GM12878 (cell line): ENCODE data around the gene DYNC2LI1. TPM values are rescaled to one million over a fixed set of nuclear protein-coding genes. Genes with fewer than 3 reads are reported as not detected.

Source experiments
- ATAC-seq: fragments of 200-7000 bp; cut with Tn5 transposase; 3 replicates; pipeline ENCODE4 v1.9.1; 2020; ENCODE audit warnings: mild to moderate bottlenecking, moderate library complexity
- BruUV-seq: library from RNA; stranded (reverse); fragments of 400-500 nt; replicated peaks from 2 replicates; lab custom pipeline; 2021; lab: Mats Ljungman, UMichigan
- CTCF ChIA-PET: fragments of 300-600 bp; sonication (Branson Sonifier 250); formaldehyde crosslinking; extraction: SDS; loops from one replicate; lab custom pipeline; 2021; ENCODE audit warnings: inconsistent platforms; lab: Yijun Ruan, JAX
- POLR2A ChIA-PET: fragments of 350-600 bp; formaldehyde crosslinking; extraction: SDS; loops from one replicate; lab custom pipeline; 2021; ENCODE audit warnings: inconsistent platforms; lab: Charles Lee
- RAD21 ChIA-PET: fragments of 300-600 bp; sonication (Branson Sonifier 250); formaldehyde crosslinking; loops from one replicate; lab custom pipeline; 2023; ENCODE audit warnings: antibody characterized with exemption; ENCODE audit not compliant: unreplicated experiment; lab: Charles Lee
- SMC1A ChIA-PET: fragments of 300-600 bp; sonication (Branson Sonifier 250); formaldehyde crosslinking; loops from one replicate; lab custom pipeline; 2023; ENCODE audit not compliant: unreplicated experiment, uncharacterized antibody; lab: Charles Lee
- DNase-seq: peaks from one replicate; pipeline ENCODE4 v3.0.0-alpha.2; 2011; ENCODE audit warnings: low read depth, low spot score
- FAIRE-seq: peaks from 3 replicates; lab custom pipeline; 2011; peaks lifted over from hg19 to GRCh38; lab: Jason Lieb, UNC
- H2AFZ ChIP-seq: 2 replicates; pipeline ENCODE4 v1.6.0; 2011; ENCODE audit warnings: low read depth, low read length, control low read depth; ENCODE audit not compliant: control insufficient read depth
- H3K27ac ChIP-seq: 2 replicates; pipeline ENCODE4 v1.5.1; 2011; ENCODE audit warnings: control low read depth; ENCODE audit not compliant: control insufficient read depth, insufficient read depth
- H3K27me3 ChIP-seq, 2 experiments: replicated peaks in 1 of 2; 2 replicates each; pipeline versions ENCODE4 v1.6.0 to v1.6.1; 2011; ENCODE audit warnings: low read length in 1 of 2; ENCODE audit not compliant: control insufficient read depth in 2 of 2, insufficient read depth in 2 of 2
- H3K36me3 ChIP-seq, 2 experiments: 2 replicates each; pipeline ENCODE4 v1.5.1; 2011; ENCODE audit warnings: low read length in 1 of 2; ENCODE audit not compliant: control insufficient read depth in 2 of 2, insufficient read depth in 2 of 2
- H3K4me1 ChIP-seq: 2 replicates; pipeline ENCODE4 v1.6.1; 2011; ENCODE audit warnings: mild to moderate bottlenecking, low read length, moderate library complexity, mixed read lengths; ENCODE audit not compliant: control insufficient read depth, insufficient read depth
- H3K4me2 ChIP-seq: 2 replicates; pipeline ENCODE4 v1.6.0; 2011; ENCODE audit warnings: control low read depth; ENCODE audit not compliant: control insufficient read depth, insufficient read depth
- H3K4me3 ChIP-seq: fragments of 200-600 bp; sonication (generic); 2 replicates; pipeline ENCODE4 v1.5.1; 2016
- H3K79me2 ChIP-seq: 2 replicates; pipeline ENCODE4 v1.6.0; 2011; ENCODE audit warnings: low read length; ENCODE audit not compliant: control insufficient read depth, insufficient read depth
- H3K9ac ChIP-seq: 2 replicates; pipeline ENCODE4 v1.8.0; 2011; ENCODE audit warnings: low read length, control low read depth, mixed read lengths; ENCODE audit not compliant: control insufficient read depth, insufficient read depth
- H3K9me3 ChIP-seq: replicated peaks from 3 replicates; pipeline ENCODE4 v1.5.1; 2011; ENCODE audit warnings: mild to moderate bottlenecking, low read length; ENCODE audit not compliant: control insufficient read depth, insufficient read depth
- H4K20me1 ChIP-seq: 2 replicates; pipeline ENCODE4 v1.6.0; 2011; ENCODE audit not compliant: control insufficient read depth, insufficient read depth
- CBFB ChIP-seq: IDR thresholded peaks from 2 replicates; pipeline ENCODE4 v1.6.1; 2016; ENCODE audit warnings: antibody characterized with exemption, low read depth
- CBX5 ChIP-seq: sonication (generic); IDR thresholded peaks from 2 replicates; pipeline ENCODE4 v1.6.1; 2016; ENCODE audit warnings: low read depth, moderate library complexity, mild to moderate bottlenecking, inconsistent platforms
- CREB1 ChIP-seq: IDR thresholded peaks from 2 replicates; pipeline ENCODE4 v1.6.1; 2012; ENCODE audit warnings: low read depth, mild to moderate bottlenecking, inconsistent platforms
- EZH2 ChIP-seq: IDR thresholded peaks from 2 replicates; pipeline ENCODE4 v1.6.1; 2012; ENCODE audit warnings: low read depth, mild to moderate bottlenecking, control low read depth, inconsistent platforms, low read length, borderline replicate concordance; ENCODE audit not compliant: control insufficient read depth
- IKZF1 ChIP-seq: fragments of 450-650 bp; conservative IDR thresholded peaks from 2 replicates; pipeline ENCODE4 v1.6.1; 2017; ENCODE audit warnings: antibody characterized with exemption, mild to moderate bottlenecking
- JUNB ChIP-seq: IDR thresholded peaks from 2 replicates; pipeline ENCODE4 v1.6.1; 2016; ENCODE audit warnings: antibody characterized with exemption, mild to moderate bottlenecking
- PAX5 ChIP-seq: IDR thresholded peaks from 2 replicates; pipeline ENCODE4 v1.6.1; 2011; ENCODE audit warnings: low read depth, low read length, borderline replicate concordance
- POU2F2 ChIP-seq: IDR thresholded peaks from 3 replicates; pipeline ENCODE4 v1.6.1; 2011; ENCODE audit warnings: low read depth, mild to moderate bottlenecking, low read length, borderline replicate concordance
- RFX5 ChIP-seq: IDR thresholded peaks from 2 replicates; pipeline ENCODE4 v1.6.1; 2011; ENCODE audit warnings: low read depth, low read length, improper control_type of control experiment
- SREBF1 ChIP-seq: IDR thresholded peaks from 2 replicates; pipeline ENCODE4 v1.6.1; 2012; ENCODE audit warnings: mild to moderate bottlenecking, low read length
- TARDBP ChIP-seq: IDR thresholded peaks from 2 replicates; pipeline ENCODE4 v1.6.1; 2016; ENCODE audit warnings: borderline replicate concordance
- WRNIP1 ChIP-seq: IDR thresholded peaks from 2 replicates; pipeline ENCODE4 v1.6.1; 2011; ENCODE audit warnings: low read depth, low read length, improper control_type of control experiment, borderline replicate concordance
- ZBED1 ChIP-seq: IDR thresholded peaks from 2 replicates; pipeline ENCODE4 v1.6.1; 2016; ENCODE audit warnings: borderline replicate concordance
- WGBS: methylation state at CpG from one replicate; pipeline ENCODE4 v1.1.6; 2016; ENCODE audit warnings: low lambda C conversion rate; ENCODE audit not compliant: insufficient replicate concordance, insufficient coverage; ENCODE audit errors: missing lambda C conversion rate; 5-methylcytosine and 5-hydroxymethylcytosine counted together
- in situ Hi-C: fragments of 300-500 bp; cut with MboI; formaldehyde crosslinking; loops from 9 replicates; pipeline ENCODE4 v1.14.3; 2018; ENCODE audit warnings: mixed read lengths
- intact Hi-C: fragments of 100-400 bp; cut with micrococcal nuclease; formaldehyde crosslinking; loops from one replicate; pipeline ENCODE4 v1.14.2; 2022; ENCODE audit not compliant: unreplicated experiment
- polyA plus RNA-seq, 11 experiments: library from polyadenylated mRNA; depleted of rRNA in 4 of 11; unstranded in 6 of 11; stranded (reverse) in 5 of 11; fragments of >200 nt; fragmentation: Nextera tagmentation in 4 of 11; fragmentation: Illumina TruSeq in 1 of 11; extraction: Ambion mirVana in 4 of 11; extraction: Trizol in 1 of 11; gene quantifications; 1 replicate in 1 of 11; 2 replicates in 10 of 11; pipeline versions ENCODE4 v1.2.1 to v1.2.3, GENCODE V29; 2011 to 2016; ENCODE audit warnings: inconsistent platforms in 2 of 11, missing spikeins in 2 of 11, low read depth in 1 of 11
- total RNA-seq, 4 experiments: library from RNA; depleted of rRNA in 3 of 4; stranded (reverse); fragments of >200 nt in 3 of 4; fragmentation: Illumina TruSeq in 1 of 4; extraction: Trizol in 1 of 4; gene quantifications; 2 replicates each; pipeline versions ENCODE4 v1.2.1 to v1.2.3, GENCODE V29; 2013 to 2021
- TF ChIP-seq, protein P1 (sequence below): fragments of 450-650 bp; IDR thresholded peaks from 2 replicates; pipeline ENCODE4 v1.6.1; 2017; ENCODE audit warnings: mild to moderate bottlenecking, moderate library complexity
- TF ChIP-seq, protein P2 (sequence below): fragments of 450-650 bp; formaldehyde crosslinking; IDR thresholded peaks from 2 replicates; pipeline ENCODE4 v1.4.0; 2020; ENCODE audit warnings: mild to moderate bottlenecking, moderate library complexity

Gene DYNC2LI1
- total and polyA plus RNA-seq, 10 of the 15 experiments (the other 5 are each of a cell fraction or from before 2014, with no cell fraction given) = 9.5 to 27.3 (median 19.3) TPM

DNA sequence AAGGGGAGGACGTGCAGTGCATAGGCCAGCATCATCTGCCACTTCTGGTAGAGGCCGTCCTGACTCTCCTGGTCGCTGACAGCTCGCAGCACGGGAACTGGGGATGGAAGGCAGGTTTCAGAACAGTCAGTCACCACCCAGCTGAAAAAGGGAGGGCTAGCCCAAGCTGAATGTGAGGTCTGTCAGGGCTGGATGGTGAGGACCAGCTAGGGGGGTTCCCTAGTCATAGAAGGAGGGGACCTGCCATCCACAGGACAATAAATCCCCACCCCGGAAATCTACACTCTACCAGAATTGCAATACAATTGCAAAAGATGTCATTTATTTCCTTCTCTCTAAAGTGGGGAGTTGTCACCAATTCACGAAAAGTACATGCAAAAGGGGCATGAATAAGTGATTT is 49.0 kb downstream of the DYNC2LI1 start:
- no peaks in the 10 kb centered on the region for H3K9me3 ChIP-seq
- H3K9ac ChIP-seq = no peak overlapping the region
- no peak overlapping the region for H2AFZ ChIP-seq
- POLR2A ChIA-PET = no interaction called here
- no TSS peak for BruUV-seq
- SMC1A ChIA-PET = no interaction called here
- intact Hi-C loops = no loop called here
- no peak for FAIRE-seq
- WGBS = 46% methylated on average over 7 of the region's 7 CpGs
- no peaks in the 10 kb centered on the region for H3K4me1 ChIP-seq
- RAD21 ChIA-PET = no interaction called here
- no peak overlapping the region for H3K4me3 ChIP-seq
- no peaks in the 10 kb centered on the region for H3K36me3 ChIP-seq
- TF ChIP-seq CBX5 (no peak), SREBF1 (no peak), TARDBP (no peak), POU2F2 (no peak), ZBED1 (no peak), CREB1 (no peak), JUNB (no peak), PAX5 (no peak), WRNIP1 (no peak), CBFB (no peak), EZH2 (no peak), RFX5 (no peak), IKZF1 (no peak)
- TF ChIP-seq, protein P1, sequence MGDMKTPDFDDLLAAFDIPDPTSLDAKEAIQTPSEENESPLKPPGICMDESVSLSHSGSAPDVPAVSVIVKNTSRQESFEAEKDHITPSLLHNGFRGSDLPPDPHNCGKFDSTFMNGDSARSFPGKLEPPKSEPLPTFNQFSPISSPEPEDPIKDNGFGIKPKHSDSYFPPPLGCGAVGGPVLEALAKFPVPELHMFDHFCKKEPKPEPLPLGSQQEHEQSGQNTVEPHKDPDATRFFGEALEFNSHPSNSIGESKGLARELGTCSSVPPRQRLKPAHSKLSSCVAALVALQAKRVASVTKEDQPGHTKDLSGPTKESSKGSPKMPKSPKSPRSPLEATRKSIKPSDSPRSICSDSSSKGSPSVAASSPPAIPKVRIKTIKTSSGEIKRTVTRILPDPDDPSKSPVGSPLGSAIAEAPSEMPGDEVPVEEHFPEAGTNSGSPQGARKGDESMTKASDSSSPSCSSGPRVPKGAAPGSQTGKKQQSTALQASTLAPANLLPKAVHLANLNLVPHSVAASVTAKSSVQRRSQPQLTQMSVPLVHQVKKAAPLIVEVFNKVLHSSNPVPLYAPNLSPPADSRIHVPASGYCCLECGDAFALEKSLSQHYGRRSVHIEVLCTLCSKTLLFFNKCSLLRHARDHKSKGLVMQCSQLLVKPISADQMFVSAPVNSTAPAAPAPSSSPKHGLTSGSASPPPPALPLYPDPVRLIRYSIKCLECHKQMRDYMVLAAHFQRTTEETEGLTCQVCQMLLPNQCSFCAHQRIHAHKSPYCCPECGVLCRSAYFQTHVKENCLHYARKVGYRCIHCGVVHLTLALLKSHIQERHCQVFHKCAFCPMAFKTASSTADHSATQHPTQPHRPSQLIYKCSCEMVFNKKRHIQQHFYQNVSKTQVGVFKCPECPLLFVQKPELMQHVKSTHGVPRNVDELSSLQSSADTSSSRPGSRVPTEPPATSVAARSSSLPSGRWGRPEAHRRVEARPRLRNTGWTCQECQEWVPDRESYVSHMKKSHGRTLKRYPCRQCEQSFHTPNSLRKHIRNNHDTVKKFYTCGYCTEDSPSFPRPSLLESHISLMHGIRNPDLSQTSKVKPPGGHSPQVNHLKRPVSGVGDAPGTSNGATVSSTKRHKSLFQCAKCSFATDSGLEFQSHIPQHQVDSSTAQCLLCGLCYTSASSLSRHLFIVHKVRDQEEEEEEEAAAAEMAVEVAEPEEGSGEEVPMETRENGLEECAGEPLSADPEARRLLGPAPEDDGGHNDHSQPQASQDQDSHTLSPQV = no peak
- TF ChIP-seq, protein P2, sequence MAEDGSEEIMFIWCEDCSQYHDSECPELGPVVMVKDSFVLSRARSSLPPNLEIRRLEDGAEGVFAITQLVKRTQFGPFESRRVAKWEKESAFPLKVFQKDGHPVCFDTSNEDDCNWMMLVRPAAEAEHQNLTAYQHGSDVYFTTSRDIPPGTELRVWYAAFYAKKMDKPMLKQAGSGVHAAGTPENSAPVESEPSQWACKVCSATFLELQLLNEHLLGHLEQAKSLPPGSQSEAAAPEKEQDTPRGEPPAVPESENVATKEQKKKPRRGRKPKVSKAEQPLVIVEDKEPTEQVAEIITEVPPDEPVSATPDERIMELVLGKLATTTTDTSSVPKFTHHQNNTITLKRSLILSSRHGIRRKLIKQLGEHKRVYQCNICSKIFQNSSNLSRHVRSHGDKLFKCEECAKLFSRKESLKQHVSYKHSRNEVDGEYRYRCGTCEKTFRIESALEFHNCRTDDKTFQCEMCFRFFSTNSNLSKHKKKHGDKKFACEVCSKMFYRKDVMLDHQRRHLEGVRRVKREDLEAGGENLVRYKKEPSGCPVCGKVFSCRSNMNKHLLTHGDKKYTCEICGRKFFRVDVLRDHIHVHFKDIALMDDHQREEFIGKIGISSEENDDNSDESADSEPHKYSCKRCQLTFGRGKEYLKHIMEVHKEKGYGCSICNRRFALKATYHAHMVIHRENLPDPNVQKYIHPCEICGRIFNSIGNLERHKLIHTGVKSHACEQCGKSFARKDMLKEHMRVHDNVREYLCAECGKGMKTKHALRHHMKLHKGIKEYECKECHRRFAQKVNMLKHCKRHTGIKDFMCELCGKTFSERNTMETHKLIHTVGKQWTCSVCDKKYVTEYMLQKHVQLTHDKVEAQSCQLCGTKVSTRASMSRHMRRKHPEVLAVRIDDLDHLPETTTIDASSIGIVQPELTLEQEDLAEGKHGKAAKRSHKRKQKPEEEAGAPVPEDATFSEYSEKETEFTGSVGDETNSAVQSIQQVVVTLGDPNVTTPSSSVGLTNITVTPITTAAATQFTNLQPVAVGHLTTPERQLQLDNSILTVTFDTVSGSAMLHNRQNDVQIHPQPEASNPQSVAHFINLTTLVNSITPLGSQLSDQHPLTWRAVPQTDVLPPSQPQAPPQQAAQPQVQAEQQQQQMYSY = no peak
- in situ Hi-C loops = no loop called here
- H3K79me2 ChIP-seq = no peaks in the 10 kb centered on the region
- CTCF ChIA-PET = no interaction called here
- no peak overlapping the region for H3K4me2 ChIP-seq
- no peaks in the 10 kb centered on the region for H3K27me3 ChIP-seq
- no peak overlapping the region for H3K27ac ChIP-seq
- no peak for DNase-seq
- H4K20me1 ChIP-seq = no peaks in the 10 kb centered on the region
- no peak for ATAC-seq
